Prostate gland (tissue), 2 donors: ENCODE data around the gene NMRAL1.

Source experiments
- POLR2A ChIP-seq: fragments of 450-650 bp; IDR thresholded peaks from one replicate; pipeline ENCODE4 v1.6.1; 2016; ENCODE audit warnings: antibody characterized with exemption, mild to moderate bottlenecking
- TF ChIP-seq, protein P1 (sequence below), 4 experiments: fragments of 200-600 bp in 2 of 4; fragments of 450-650 bp in 2 of 4; sonication (generic) in 2 of 4; IDR thresholded peaks; 1 replicate in 3 of 4; 2 replicates in 1 of 4; pipeline ENCODE4 v1.5.1; 2016 to 2019; ENCODE audit warnings: antibody characterized with exemption in 4 of 4, mild to moderate bottlenecking in 2 of 4, moderate library complexity in 2 of 4

DNA sequence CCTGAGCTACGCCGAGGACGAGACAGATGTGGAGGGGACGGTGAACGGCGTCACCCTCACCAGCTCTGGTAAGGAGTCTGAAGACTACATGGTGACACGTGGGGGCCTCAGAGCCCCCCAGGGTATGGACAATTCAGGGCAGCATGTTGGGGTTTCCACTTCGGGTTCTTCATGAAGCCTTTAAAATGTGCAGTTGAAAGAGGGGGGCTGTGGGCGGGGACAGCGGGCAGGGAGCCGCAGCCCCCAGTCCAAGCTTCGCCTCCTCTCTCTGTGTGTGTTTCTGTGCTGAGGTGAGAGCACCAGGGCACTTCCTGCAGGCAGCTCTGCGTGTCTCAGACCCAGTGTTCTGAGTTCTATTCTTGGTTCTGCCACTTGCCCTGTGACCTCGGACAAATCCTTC is 24.0 kb downstream of the NMRAL1 start:
- TF ChIP-seq POLR2A: no peak
- TF ChIP-seq, protein P1, sequence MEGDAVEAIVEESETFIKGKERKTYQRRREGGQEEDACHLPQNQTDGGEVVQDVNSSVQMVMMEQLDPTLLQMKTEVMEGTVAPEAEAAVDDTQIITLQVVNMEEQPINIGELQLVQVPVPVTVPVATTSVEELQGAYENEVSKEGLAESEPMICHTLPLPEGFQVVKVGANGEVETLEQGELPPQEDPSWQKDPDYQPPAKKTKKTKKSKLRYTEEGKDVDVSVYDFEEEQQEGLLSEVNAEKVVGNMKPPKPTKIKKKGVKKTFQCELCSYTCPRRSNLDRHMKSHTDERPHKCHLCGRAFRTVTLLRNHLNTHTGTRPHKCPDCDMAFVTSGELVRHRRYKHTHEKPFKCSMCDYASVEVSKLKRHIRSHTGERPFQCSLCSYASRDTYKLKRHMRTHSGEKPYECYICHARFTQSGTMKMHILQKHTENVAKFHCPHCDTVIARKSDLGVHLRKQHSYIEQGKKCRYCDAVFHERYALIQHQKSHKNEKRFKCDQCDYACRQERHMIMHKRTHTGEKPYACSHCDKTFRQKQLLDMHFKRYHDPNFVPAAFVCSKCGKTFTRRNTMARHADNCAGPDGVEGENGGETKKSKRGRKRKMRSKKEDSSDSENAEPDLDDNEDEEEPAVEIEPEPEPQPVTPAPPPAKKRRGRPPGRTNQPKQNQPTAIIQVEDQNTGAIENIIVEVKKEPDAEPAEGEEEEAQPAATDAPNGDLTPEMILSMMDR (IDR thresholded peaks at IDR 0.05): no peak
